IMR-90 (cell line): ENCODE results near the gene KIF1A. TPM values are rescaled to one million over a fixed set of nuclear protein-coding genes. Genes with fewer than 3 reads are reported as not detected.

Experiments used
- ATAC-seq: fragments of 200-7000 bp; cut with Tn5 transposase; 2 replicates; pipeline ENCODE4 v1.9.1; 2020; ENCODE audit warnings: low read depth, mild to moderate bottlenecking, moderate library complexity
- BruUV-seq: library from RNA; stranded (reverse); fragments of 400-500 nt; replicated peaks from 2 replicates; lab custom pipeline; 2021; lab: Mats Ljungman, UMichigan
- CTCF ChIA-PET: fragments of 300-600 bp; formaldehyde crosslinking; extraction: SDS; loops from one replicate; lab custom pipeline; 2021; ENCODE audit warnings: antibody characterized with exemption; lab: Yijun Ruan, JAX
- POLR2A ChIA-PET: fragments of 300-600 bp; sonication (Branson Sonifier 250); formaldehyde crosslinking; loops from one replicate; lab custom pipeline; 2022; ENCODE audit warnings: antibody characterized with exemption; ENCODE audit not compliant: unreplicated experiment; lab: Charles Lee
- DNase-seq: peaks from one replicate; pipeline ENCODE4 v3.0.0; 2013
- H2AFZ ChIP-seq: replicated peaks from 2 replicates; pipeline ENCODE3; 2013; ENCODE audit warnings: low read length, mild to moderate bottlenecking; ENCODE audit not compliant: poor library complexity
- H2AK5ac ChIP-seq: 2 replicates; pipeline ENCODE4 v1.6.1; 2013; ENCODE audit warnings: low read depth, low read length, inconsistent platforms
- H2AK9ac ChIP-seq: replicated peaks from 2 replicates; pipeline ENCODE3; 2013; ENCODE audit warnings: mild to moderate bottlenecking, low read depth, low read length, moderate library complexity; ENCODE audit not compliant: poor library complexity
- H2BK120ac ChIP-seq: 2 replicates; pipeline ENCODE4 v1.6.1; 2013; ENCODE audit warnings: low read depth, low read length, inconsistent platforms
- H2BK15ac ChIP-seq: 3 replicates; pipeline ENCODE4 v1.6.1; 2013; ENCODE audit warnings: low read depth, low read length, inconsistent platforms
- H2BK20ac ChIP-seq: 2 replicates; pipeline ENCODE4 v1.6.1; 2013; ENCODE audit warnings: low read depth, mild to moderate bottlenecking, inconsistent platforms, low read length, moderate library complexity
- H2BK5ac ChIP-seq: 2 replicates; pipeline ENCODE4 v1.6.1; 2013; ENCODE audit warnings: mild to moderate bottlenecking, low read depth, low read length, inconsistent platforms; ENCODE audit not compliant: poor library complexity, severe bottlenecking
- H3K14ac ChIP-seq: replicated peaks from 2 replicates; pipeline ENCODE4 v1.6.1; 2013; ENCODE audit warnings: low read depth, low read length, inconsistent platforms
- H3K18ac ChIP-seq: 2 replicates; pipeline ENCODE4 v1.6.1; 2013; ENCODE audit warnings: low read depth, low read length, control low read depth
- H3K23ac ChIP-seq: 2 replicates; pipeline ENCODE4 v1.6.1; 2013; ENCODE audit warnings: low read depth, low read length, inconsistent platforms
- H3K27ac ChIP-seq: 2 replicates; pipeline ENCODE4 v1.5.1; 2013; ENCODE audit warnings: mild to moderate bottlenecking, control low read depth, low read length; ENCODE audit not compliant: insufficient read depth
- H3K27me3 ChIP-seq: 2 replicates; pipeline ENCODE4 v1.6.1; 2013; ENCODE audit warnings: low read length; ENCODE audit not compliant: control insufficient read depth, insufficient read depth
- H3K36me3 ChIP-seq: 2 replicates; pipeline ENCODE4 v1.6.1; 2013; ENCODE audit warnings: low read length, mixed read lengths; ENCODE audit not compliant: control insufficient read depth, insufficient read depth
- H3K4ac ChIP-seq: 2 replicates; pipeline ENCODE4 v1.6.1; 2013; ENCODE audit warnings: low read depth, low read length, inconsistent platforms
- H3K4me1 ChIP-seq: 2 replicates; pipeline ENCODE4 v1.6.1; 2013; ENCODE audit warnings: low read length, mixed read lengths; ENCODE audit not compliant: control insufficient read depth, insufficient read depth
- H3K4me2 ChIP-seq: 2 replicates; pipeline ENCODE4 v1.6.1; 2013; ENCODE audit warnings: low read depth, mild to moderate bottlenecking, control low read depth, low read length, moderate library complexity
- H3K4me3 ChIP-seq: 2 replicates; pipeline ENCODE4 v1.5.1; 2013; ENCODE audit warnings: low read depth, mild to moderate bottlenecking, control low read depth, low read length, moderate library complexity; ENCODE audit not compliant: insufficient read depth
- H3K56ac ChIP-seq: 2 replicates; pipeline ENCODE4 v1.6.1; 2013; ENCODE audit warnings: low read length, inconsistent platforms; ENCODE audit not compliant: insufficient read depth; ENCODE audit errors: extremely low read depth
- H3K79me1 ChIP-seq, 2 experiments: 2 replicates each; pipeline ENCODE4 v1.6.1; 2013; ENCODE audit warnings: low read length in 2 of 2, inconsistent platforms in 1 of 2, low read depth in 1 of 2
- H3K9ac ChIP-seq: 2 replicates; pipeline ENCODE4 v1.6.1; 2013; ENCODE audit warnings: low read depth, low read length, control low read depth
- H3K9me1 ChIP-seq: 2 replicates; pipeline ENCODE4 v1.6.1; 2013; ENCODE audit warnings: low read length, inconsistent platforms; ENCODE audit not compliant: insufficient read depth
- H3K9me3 ChIP-seq: 2 replicates; pipeline ENCODE4 v1.6.1; 2013; ENCODE audit warnings: low read length; ENCODE audit not compliant: control insufficient read depth, insufficient read depth
- H4K20me1 ChIP-seq: 2 replicates; pipeline ENCODE4 v1.6.1; 2013; ENCODE audit warnings: low read length, inconsistent platforms; ENCODE audit not compliant: insufficient read depth
- H4K5ac ChIP-seq: 2 replicates; pipeline ENCODE4 v1.6.1; 2013; ENCODE audit warnings: mild to moderate bottlenecking, low read depth, low read length, control low read depth
- H4K8ac ChIP-seq, 2 experiments: 2 replicates each; pipeline ENCODE4 v1.6.1; 2013; ENCODE audit warnings: low read depth in 2 of 2, low read length in 2 of 2, control low read depth in 1 of 2, inconsistent platforms in 1 of 2
- H4K91ac ChIP-seq: 2 replicates; pipeline ENCODE4 v1.6.1; 2013; ENCODE audit warnings: low read depth, low read length, inconsistent platforms; ENCODE audit not compliant: insufficient read depth
- CEBPB ChIP-seq: IDR thresholded peaks from 2 replicates; pipeline ENCODE4 v1.6.1; 2012; ENCODE audit warnings: low read depth, low read length, improper control_type of control experiment
- CHD1 ChIP-seq: IDR thresholded peaks from 2 replicates; pipeline ENCODE4 v1.6.1; 2012; ENCODE audit warnings: low read depth, low read length, improper control_type of control experiment
- CTCF ChIP-seq: conservative IDR thresholded peaks from 2 replicates; pipeline ENCODE4 v1.5.1; 2012; ENCODE audit warnings: mild to moderate bottlenecking, low read depth, low read length, improper control_type of control experiment
- FOS ChIP-seq: fragments of 150-350 bp; IDR thresholded peaks from 2 replicates; pipeline ENCODE4 v1.6.1; 2016; ENCODE audit warnings: low read depth, low read length
- MXI1 ChIP-seq: IDR thresholded peaks from 2 replicates; pipeline ENCODE4 v1.6.1; 2012; ENCODE audit warnings: low read depth, mild to moderate bottlenecking, low read length, moderate library complexity, borderline replicate concordance
- NFE2L2 ChIP-seq: fragments of 150-350 bp; IDR thresholded peaks from 2 replicates; pipeline ENCODE4 v1.6.1; 2016; ENCODE audit warnings: low read depth, mild to moderate bottlenecking, low read length
- POLR2A ChIP-seq: IDR thresholded peaks from 2 replicates; pipeline ENCODE4 v1.6.1; 2012; ENCODE audit warnings: mild to moderate bottlenecking, low read depth, low read length
- RAD21 ChIP-seq: IDR thresholded peaks from 2 replicates; pipeline ENCODE4 v1.6.1; 2012; ENCODE audit warnings: low read length, improper control_type of control experiment
- RFX5 ChIP-seq: IDR thresholded peaks from 2 replicates; pipeline ENCODE4 v1.8.0; 2012; ENCODE audit warnings: low read depth, mild to moderate bottlenecking, low read length, moderate library complexity
- WGBS, 2 experiments: methylation state at CpG; one replicate each; pipeline versions ENCODE4 v1.1.5 to v1.1.7; 2013; ENCODE audit warnings: missing lambda C conversion rate in 2 of 2; ENCODE audit not compliant: insufficient read length in 1 of 2; ENCODE audit errors: extremely low coverage in 2 of 2; 5-methylcytosine and 5-hydroxymethylcytosine counted together
- dilution Hi-C: fragments of 300-500 bp; cut with HindIII; formaldehyde crosslinking; loops from one replicate; pipeline ENCODE4 v1.14.3; 2018; ENCODE audit warnings: low sequenced_read_pairs; ENCODE audit not compliant: unreplicated experiment
- in situ Hi-C: fragments of 300-500 bp; cut with MboI; formaldehyde crosslinking; loops from 3 replicates; pipeline ENCODE4 v1.14.3; 2019; ENCODE audit warnings: low sequenced_read_pairs, inconsistent platforms, mixed read lengths
- intact Hi-C: fragments of 100-400 bp; cut with micrococcal nuclease; formaldehyde crosslinking; loops from 2 replicates; pipeline ENCODE4 v1.10.0; 2022
- polyA plus RNA-seq, 3 experiments: library from polyadenylated mRNA; depleted of rRNA; stranded (reverse); fragments of >200 nt; gene quantifications; 2 replicates each; pipeline ENCODE4 v1.2.3, GENCODE V29; 2012; ENCODE audit warnings: low replicate concordance in 1 of 3
- total RNA-seq: library from RNA; depleted of rRNA; stranded (reverse); fragments of >200 nt; gene quantifications from 2 replicates; pipeline ENCODE4 v1.2.3, GENCODE V29; 2012

Gene KIF1A
- total and polyA plus RNA-seq, 2 of the 4 experiments (the other 2 are of a cell fraction): under 0.01 TPM; not detected in 1

GRCh38 chr2:240725671-240726070, 94.3 kb downstream of the KIF1A start:
- 67% methylated on average over 3 of the region's 7 CpGs; no CpG with 5 or more reads in 1 of the 2 experiments for WGBS, 2 experiments
- Histone ChIP-seq H3K27ac (no peak overlapping the region), H3K4ac (no peak overlapping the region), H4K91ac (no peak overlapping the region), H2BK20ac (no peak overlapping the region), H3K79me1 (no peaks in the 10 kb centered on the region), H3K9me3 (no peaks in the 10 kb centered on the region), H3K36me3 (no peaks in the 10 kb centered on the region), H4K5ac (no peak overlapping the region), H3K4me1 (no peaks in the 10 kb centered on the region), H3K27me3 (peaks cover 35% of the 10 kb centered on the region), H2BK120ac (no peak overlapping the region), H2BK5ac (no peak overlapping the region), H3K4me3 (no peak overlapping the region), H3K4me2 (no peak overlapping the region), H4K8ac (no peak overlapping the region), H3K23ac (no peak overlapping the region), H3K18ac (no peak overlapping the region), H2AK9ac (no peak overlapping the region), H4K20me1 (no peaks in the 10 kb centered on the region; the same call in 1 of the 2 replicates), H3K56ac (no peak overlapping the region), H3K9me1 (no peaks in the 10 kb centered on the region), H3K9ac (no peak overlapping the region), H2AFZ (no peak overlapping the region), H2BK15ac (no peak overlapping the region), H2AK5ac (no peak overlapping the region), H3K14ac (no peak overlapping the region)
- ChIA-PET POLR2A (no interaction called here), CTCF (no interaction called here)
- in situ Hi-C loops: no loop called here
- intact Hi-C loops: no loop called here
- dilution Hi-C loops: no loop called here
- ATAC-seq: no peak
- DNase-seq: no peak
- no TSS peak for BruUV-seq
- TF ChIP-seq POLR2A (no peak), NFE2L2 (no peak), MXI1 (no peak), CTCF (no peak), FOS (no peak), CEBPB (no peak), RAD21 (no peak), RFX5 (no peak), CHD1 (no peak)
